IPS-15b (cell line): Measurements from ENCODE around the gene OSBPL7.
A peak's percentile ranks its signal among the peaks of the same experiment; 100 is the strongest.

ENCODE experiments used
- H3K27me3 ChIP-seq: one replicate; pipeline ENCODE4 v1.6.1; 2013; ENCODE audit warnings: low read length; ENCODE audit not compliant: control insufficient read depth, insufficient read depth
- H3K36me3 ChIP-seq: one replicate; pipeline ENCODE4 v1.6.1; 2013; ENCODE audit warnings: low read length; ENCODE audit not compliant: control insufficient read depth, insufficient read depth
- H3K4me1 ChIP-seq: one replicate; pipeline ENCODE4 v1.6.1; 2013; ENCODE audit warnings: mild to moderate bottlenecking, low read length; ENCODE audit not compliant: control insufficient read depth, insufficient read depth
- H3K4me3 ChIP-seq: one replicate; pipeline ENCODE4 v1.5.1; 2013; ENCODE audit warnings: low read depth, low read length
- H3K9ac ChIP-seq: one replicate; pipeline ENCODE4 v1.6.1; 2013; ENCODE audit warnings: low read depth, mild to moderate bottlenecking, low read length
- H3K9me3 ChIP-seq: one replicate; pipeline ENCODE4 v1.6.1; 2013; ENCODE audit warnings: mild to moderate bottlenecking, low read length; ENCODE audit not compliant: control insufficient read depth, insufficient read depth

The OSBPL7 gene

GRCh38 chr17:47837401-47838039 lies 15.9 kb upstream of the OSBPL7 start:
- no peaks in the 10 kb centered on the region for H3K9me3 ChIP-seq
- peaks cover 5% of the 10 kb centered on the region for H3K36me3 ChIP-seq
- H3K9ac ChIP-seq = no peak overlapping the region
- H3K27me3 ChIP-seq = no peaks in the 10 kb centered on the region
- peaks cover 4% of the 10 kb centered on the region for H3K4me1 ChIP-seq
- H3K4me3 ChIP-seq = no peak overlapping the region

GRCh38 chr17:47836601-47837000 lies 15.0 kb upstream of the OSBPL7 start:
- Histone ChIP-seq H3K4me3 (no peak overlapping the region), H3K9ac (no peak overlapping the region), H3K4me1 (peaks cover 4% of the 10 kb centered on the region), H3K36me3 (peaks cover 5% of the 10 kb centered on the region), H3K9me3 (no peaks in the 10 kb centered on the region), H3K27me3 (no peaks in the 10 kb centered on the region)

GRCh38 chr17:47834756-47835155 lies 13.2 kb upstream of the OSBPL7 start:
- no peak overlapping the region for H3K4me3 ChIP-seq
- H3K9me3 ChIP-seq = no peaks in the 10 kb centered on the region
- H3K4me1 ChIP-seq = no peaks in the 10 kb centered on the region
- H3K27me3 ChIP-seq = no peaks in the 10 kb centered on the region
- H3K9ac ChIP-seq = no peak overlapping the region
- H3K36me3 ChIP-seq = peaks cover 7% of the 10 kb centered on the region

- H3K4me1 ChIP-seq = no peaks in the 10 kb centered on the region
- peak overlapping the region; percentile 32 for H3K9ac ChIP-seq
- H3K9me3 ChIP-seq = no peaks in the 10 kb centered on the region
- peak overlapping the region; percentile 100 for H3K4me3 ChIP-seq
- H3K36me3 ChIP-seq = peaks cover 12% of the 10 kb centered on the region
- H3K27me3 ChIP-seq = no peaks in the 10 kb centered on the region
These were observed 10.3 kb upstream of the OSBPL7 start for GRCh38 chr17:47831934-47832327.

GRCh38 chr17:47831003-47831933 lies 9.7 kb upstream of the OSBPL7 start, which contains the start of the genes LRRC46 and MRPL10:
Gene LRRC46, plus strand, starts transcription at chr17:47831670. Its CDS starts 320 bp downstream, at chr17:47831990.
Gene MRPL10, minus strand, starts transcription at chr17:47831541. Its CDS starts 30 bp downstream, at chr17:47831511.
- no peaks in the 10 kb centered on the region for H3K27me3 ChIP-seq
- H3K9me3 ChIP-seq = no peaks in the 10 kb centered on the region
- H3K36me3 ChIP-seq = peaks cover 18% of the 10 kb centered on the region
- no peaks in the 10 kb centered on the region for H3K4me1 ChIP-seq
- H3K9ac ChIP-seq = peak within 1 kb of the TSS; percentile 96
- H3K4me3 ChIP-seq = peak within 1 kb of the TSS; percentile 100

- Histone ChIP-seq H3K4me3 (peak overlapping the region; percentile 100), H3K27me3 (no peaks in the 10 kb centered on the region), H3K9me3 (no peaks in the 10 kb centered on the region), H3K9ac (peak overlapping the region; percentile 96), H3K4me1 (no peaks in the 10 kb centered on the region), H3K36me3 (peaks cover 22% of the 10 kb centered on the region)
These were observed 8.9 kb upstream of the OSBPL7 start for GRCh38 chr17:47830396-47831002.

GRCh38 chr17:47829870-47830269 lies 8.3 kb upstream of the OSBPL7 start:
- peaks cover 24% of the 10 kb centered on the region for H3K36me3 ChIP-seq
- H3K4me1 ChIP-seq = no peaks in the 10 kb centered on the region
- no peak overlapping the region for H3K4me3 ChIP-seq
- H3K9me3 ChIP-seq = no peaks in the 10 kb centered on the region
- no peaks in the 10 kb centered on the region for H3K27me3 ChIP-seq
- no peak overlapping the region for H3K9ac ChIP-seq

- H3K36me3 ChIP-seq = peaks cover 21% of the 10 kb centered on the region
- no peak overlapping the region for H3K9ac ChIP-seq
- H3K4me1 ChIP-seq = peaks cover 2% of the 10 kb centered on the region
- H3K4me3 ChIP-seq = no peak overlapping the region
- no peaks in the 10 kb centered on the region for H3K9me3 ChIP-seq
- H3K27me3 ChIP-seq = no peaks in the 10 kb centered on the region
These were observed 1.9 kb upstream of the OSBPL7 start for GRCh38 chr17:47823519-47823918.

GRCh38 chr17:47822785-47823184 lies 1.2 kb upstream of the OSBPL7 start:
- Histone ChIP-seq H3K9ac (no peak overlapping the region), H3K27me3 (no peaks in the 10 kb centered on the region), H3K4me1 (peaks cover 2% of the 10 kb centered on the region), H3K36me3 (peaks cover 18% of the 10 kb centered on the region), H3K4me3 (no peak overlapping the region), H3K9me3 (no peaks in the 10 kb centered on the region)

GRCh38 chr17:47821031-47821423 lies 567 bp downstream of the OSBPL7 start:
- H3K9ac ChIP-seq = peak overlapping the region; percentile 38
- peaks cover 13% of the 10 kb centered on the region for H3K36me3 ChIP-seq
- peaks cover 2% of the 10 kb centered on the region for H3K4me1 ChIP-seq
- H3K27me3 ChIP-seq = no peaks in the 10 kb centered on the region
- no peaks in the 10 kb centered on the region for H3K9me3 ChIP-seq
- peak overlapping the region; percentile 93 for H3K4me3 ChIP-seq

GRCh38 chr17:47820033-47820789 lies 1.4 kb downstream of the OSBPL7 start:
- peaks cover 10% of the 10 kb centered on the region for H3K36me3 ChIP-seq
- no peak overlapping the region for H3K9ac ChIP-seq
- H3K4me1 ChIP-seq = peaks cover 2% of the 10 kb centered on the region
- H3K4me3 ChIP-seq = no peak overlapping the region
- no peaks in the 10 kb centered on the region for H3K27me3 ChIP-seq
- H3K9me3 ChIP-seq = no peaks in the 10 kb centered on the region
